Eye (tissue), 1 donor: ENCODE results near the gene NEMP1.
A peak's percentile ranks its signal among the peaks of the same experiment; 100 is the strongest.
"Not testable (repeated sequence)": the region's sequence is repeated elsewhere in the genome, so short reads cannot be mapped to it uniquely, and the experiment has no call there.

Experiments
- DNase-seq: peaks from one replicate; pipeline ENCODE4 v3.0.0-alpha.2; 2015

NEMP1 gene

GRCh38 chr12:57025196-57025595 is 53.4 kb downstream of the NEMP1 start:
- DNase-seq = no peak

GRCh38 chr12:57022324-57022723 is 56.3 kb downstream of the NEMP1 start:
- not testable (repeated sequence) for DNase-seq

GRCh38 chr12:57019983-57020719 is 58.4 kb downstream of the NEMP1 start:
- DNase-seq = no peak

- no peak for DNase-seq
Measured at GRCh38 chr12:57018906-57019305, 59.7 kb downstream of the NEMP1 start.

GRCh38 chr12:57018353-57018752 is 60.2 kb downstream of the NEMP1 start:
- not testable (repeated sequence) for DNase-seq

GRCh38 chr12:57016348-57016747 is 62.2 kb downstream of the NEMP1 start, which contains the start of gene TAC3:
Gene TAC3, minus strand, starts transcription at chr12:57016529. Its CDS starts 732 bp downstream, at chr12:57015797.
- DNase-seq = no peak

- DNase-seq = no peak
Measured at GRCh38 chr12:57012600-57013465, 65.8 kb downstream of the NEMP1 start.

GRCh38 chr12:57011438-57012424 is 66.9 kb downstream of the NEMP1 start:
- DNase-seq = no peak

GRCh38 chr12:57010627-57011247 is 67.9 kb downstream of the NEMP1 start:
- no peak for DNase-seq

GRCh38 chr12:57009949-57010626 is 68.5 kb downstream of the NEMP1 start:
- no peak for DNase-seq

GRCh38 chr12:57008178-57008577 is 70.4 kb downstream of the NEMP1 start:
- DNase-seq = peak; percentile 77

- DNase-seq = no peak
Measured at GRCh38 chr12:57006809-57007475, 71.6 kb downstream of the NEMP1 start.

GRCh38 chr12:57005980-57006808 is 72.4 kb downstream of the NEMP1 start, which contains the start of gene ZBTB39:
Gene ZBTB39, minus strand, starts transcription at chr12:57006546. Its CDS starts 1,629 bp downstream, at chr12:57004917.
- peak; percentile 79 for DNase-seq
